HepG2 (cell line): Measurements from ENCODE around the gene QRFP. TPM values are rescaled to one million over a fixed set of nuclear protein-coding genes. Genes with fewer than 3 reads are reported as not detected.

ENCODE experiments used
- ATAC-seq: fragments of 200-7000 bp; cut with Tn5 transposase; 3 replicates; pipeline ENCODE4 v1.9.1; 2020; ENCODE audit warnings: mild to moderate bottlenecking, moderate library complexity
- BruUV-seq: library from RNA; stranded (reverse); fragments of 400-500 nt; replicated peaks from 2 replicates; lab custom pipeline; 2021; lab: Mats Ljungman, UMichigan
- CTCF ChIA-PET: fragments of 300-600 bp; formaldehyde crosslinking; extraction: SDS; loops from one replicate; lab custom pipeline; 2021; ENCODE audit warnings: low total read pairs, inconsistent platforms, low intra/inter-chr PET ratio; lab: Yijun Ruan, JAX
- POLR2A ChIA-PET: fragments of 350-600 bp; sonication (Branson Sonifier 250); formaldehyde crosslinking; loops from one replicate; lab custom pipeline; 2020; ENCODE audit warnings: antibody characterized with exemption, inconsistent platforms; lab: Yijun Ruan, JAX
- DNase-seq: peaks from one replicate; pipeline ENCODE4 v3.0.0-alpha.2; 2015; ENCODE audit warnings: low spot score
- FAIRE-seq: peaks from 3 replicates; lab custom pipeline; 2011; peaks lifted over from hg19 to GRCh38; lab: Jason Lieb, UNC
- H2AFZ ChIP-seq: one replicate; pipeline ENCODE4 v1.6.1; 2011; ENCODE audit warnings: low read length, inconsistent platforms
- H3K27ac ChIP-seq: fragments of 300-600 bp; 3 replicates; pipeline ENCODE4 v1.8.0; 2011; ENCODE audit warnings: mixed run types, mild to moderate bottlenecking, mixed read lengths, low read length, inconsistent platforms; ENCODE audit not compliant: insufficient read depth; ENCODE audit errors: extremely low read length
- H3K27me3 ChIP-seq, 2 experiments: fragments of 200-600 bp in 1 of 2; 2 replicates in 1 of 2; 3 replicates in 1 of 2; pipeline versions ENCODE4 v1.6.0 to v1.8.0; 2011; ENCODE audit warnings: low read length in 2 of 2, mild to moderate bottlenecking in 2 of 2, moderate library complexity in 2 of 2, inconsistent platforms in 1 of 2; ENCODE audit not compliant: insufficient read depth in 2 of 2, control insufficient read depth in 1 of 2
- H3K36me3 ChIP-seq, 2 experiments: fragments of 200-600 bp in 1 of 2; replicated peaks in 1 of 2; 2 replicates in 1 of 2; 3 replicates in 1 of 2; pipeline versions ENCODE4 v1.5.1 to v1.8.0; 2011; ENCODE audit warnings: low read length in 2 of 2, inconsistent platforms in 1 of 2; ENCODE audit not compliant: insufficient read depth in 2 of 2, control insufficient read depth in 1 of 2
- H3K4me1 ChIP-seq: 2 replicates; pipeline ENCODE4 v1.5.1; 2012; ENCODE audit warnings: low read length, inconsistent platforms; ENCODE audit not compliant: insufficient read depth
- H3K4me2 ChIP-seq: 2 replicates; pipeline ENCODE4 v1.6.0; 2011; ENCODE audit warnings: low read depth, low read length, inconsistent platforms
- H3K4me3 ChIP-seq, 3 experiments: fragments of 200-600 bp in 1 of 3; sonication (generic), shearing (Covaris generic) in 1 of 3; replicated peaks in 1 of 3; 2 replicates each; pipeline ENCODE4 v1.5.1; 2011 to 2016; ENCODE audit warnings: low read length in 3 of 3, inconsistent platforms in 2 of 3, low read depth in 2 of 3, mild to moderate bottlenecking in 2 of 3, control low read depth in 1 of 3, mixed read lengths in 1 of 3; ENCODE audit not compliant: insufficient read depth in 1 of 3
- H3K79me2 ChIP-seq: one replicate; pipeline ENCODE4 v1.6.1; 2011; ENCODE audit warnings: low read length, inconsistent platforms; ENCODE audit not compliant: insufficient read depth
- H3K9ac ChIP-seq: 2 replicates; pipeline ENCODE4 v1.6.0; 2011; ENCODE audit warnings: mild to moderate bottlenecking, low read depth, low read length, inconsistent platforms; ENCODE audit not compliant: insufficient read depth
- H3K9me3 ChIP-seq: 2 replicates; pipeline ENCODE4 v1.5.1; 2012; ENCODE audit warnings: mild to moderate bottlenecking, low read length
- H4K20me1 ChIP-seq: 2 replicates; pipeline ENCODE4 v1.6.0; 2011; ENCODE audit warnings: inconsistent platforms, mild to moderate bottlenecking, low read length, moderate library complexity; ENCODE audit not compliant: insufficient read depth
- EZH2 ChIP-seq: conservative IDR thresholded peaks from 2 replicates; pipeline ENCODE4 v1.6.1; 2012; ENCODE audit warnings: mild to moderate bottlenecking, low read depth, low read length, moderate library complexity
- MAFF ChIP-seq: IDR thresholded peaks from 2 replicates; pipeline ENCODE4 v1.6.1; 2011; ENCODE audit warnings: low read depth, low read length, improper control_type of control experiment
- NAIF1 ChIP-seq: sonication (generic); formaldehyde crosslinking; IDR thresholded peaks from 2 replicates; pipeline ENCODE4 v1.5.0; 2020; ENCODE audit warnings: mild to moderate bottlenecking, missing genetic modification reagents, borderline replicate concordance
- ZNF768 ChIP-seq: sonication (generic); formaldehyde crosslinking; IDR thresholded peaks from 2 replicates; pipeline ENCODE4 v1.4.0; 2020; ENCODE audit warnings: missing genetic modification reagents
- ZNF775 ChIP-seq: sonication (generic); formaldehyde crosslinking; IDR thresholded peaks from 2 replicates; pipeline ENCODE4 v1.4.0; 2020; ENCODE audit warnings: missing genetic modification reagents, mild to moderate bottlenecking, moderate library complexity, borderline replicate concordance
- whole genome bisulfite sequencing: methylation state at CpG from one replicate; pipeline ENCODE4 v1.1.6; 2017; ENCODE audit warnings: low lambda C conversion rate; 5-methylcytosine and 5-hydroxymethylcytosine counted together
- in situ Hi-C: cut with HindIII; loops from 2 replicates; pipeline ENCODE4 v1.10.0; 2017; ENCODE audit warnings: low pct_unique_long_range_greater_than_20kb; ENCODE audit not compliant: extremely low pct_ligation_motif_present
- intact Hi-C: fragments of 100-400 bp; cut with micrococcal nuclease; formaldehyde crosslinking; loops from one replicate; pipeline ENCODE4 v1.10.0; 2022; ENCODE audit not compliant: unreplicated experiment
- polyA plus RNA-seq, 8 experiments: library from polyadenylated mRNA; depleted of rRNA in 3 of 8; stranded (reverse) in 7 of 8; unstranded in 1 of 8; fragments of >200 nt; fragmentation: Illumina TruSeq in 4 of 8; extraction: Trizol in 4 of 8; gene quantifications; 2 replicates each; pipeline versions ENCODE4 v1.2.1 to v1.2.3, GENCODE V29; 2011 to 2016; ENCODE audit warnings: low read depth in 4 of 8, missing spikeins in 1 of 8, mixed read lengths in 1 of 8; ENCODE audit not compliant: insufficient read depth in 1 of 8
- total RNA-seq, 5 experiments: library from RNA; depleted of rRNA; stranded (reverse); fragments of >200 nt; fragmentation: Illumina TruSeq; extraction: Trizol; gene quantifications; 2 replicates each; pipeline ENCODE4 v1.2.3, GENCODE V29; 2016; ENCODE audit warnings: low read depth in 1 of 5

QRFP gene
- total and polyA plus RNA-seq, 2 of the 13 experiments (the other 11 are each of a cell fraction or from before 2014, with no cell fraction given): not detected

DNA sequence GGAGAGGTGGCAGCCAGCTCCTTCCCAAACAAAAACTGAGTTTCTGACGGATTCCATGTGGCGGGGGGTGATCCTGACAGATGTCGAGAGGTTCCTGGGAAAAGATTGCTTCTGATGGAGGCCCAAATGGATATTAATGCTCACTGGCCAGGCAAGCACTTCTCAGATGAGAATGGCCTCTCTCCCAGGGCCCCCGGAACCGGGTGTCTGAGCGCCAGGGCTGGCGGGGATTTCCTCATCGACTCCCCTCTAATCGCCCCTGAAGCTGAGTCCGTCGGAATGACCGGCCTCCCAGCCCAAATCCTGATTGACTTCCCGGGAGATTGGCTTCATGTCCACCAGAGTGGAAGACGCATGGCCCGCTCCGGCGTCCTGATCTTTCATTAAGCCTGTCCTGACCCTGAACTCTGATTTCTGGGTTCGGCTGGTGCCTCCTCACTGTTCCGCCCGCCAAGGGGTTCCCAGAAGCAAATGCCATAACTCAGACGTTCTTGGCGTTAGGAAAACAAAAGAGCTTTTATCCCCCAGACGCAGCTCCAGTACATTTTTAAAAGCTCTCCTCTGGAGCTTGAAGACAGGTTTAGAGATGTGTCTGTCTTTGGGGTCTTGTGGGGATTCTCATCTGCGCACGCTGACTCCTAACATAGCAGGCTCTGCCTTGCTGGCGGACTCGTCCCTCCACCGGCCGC lies 24.8 kb upstream of the QRFP start:
- DNase-seq: no peak
- ChIA-PET CTCF (no interaction called here), POLR2A (no interaction called here)
- no peak for FAIRE-seq
- intact Hi-C loops (no loop called here), in situ Hi-C loops (no loop called here)
- 0% methylated on average over 1 of the region's 29 CpGs for WGBS
- Histone ChIP-seq H3K27ac (no peak overlapping the region), H3K9me3 (no peaks in the 10 kb centered on the region), H3K36me3 (no peaks in the 10 kb centered on the region), H3K4me3 (no peak overlapping the region), H4K20me1 (no peaks in the 10 kb centered on the region), H3K4me1 (peaks cover 15% of the 10 kb centered on the region; the same call in 1 of the 2 replicates), H2AFZ (no peak overlapping the region), H3K4me2 (no peak overlapping the region), H3K9ac (no peak overlapping the region), H3K79me2 (no peaks in the 10 kb centered on the region), H3K27me3 (peaks cover 43 to 99% of the 10 kb centered on the region in 2 experiments)
- TF ChIP-seq MAFF: no peak
- TF ChIP-seq EZH2: peak; percentile 70; the same call in 1 of the 2 replicates
- no peak for ATAC-seq
- no TSS peak for BruUV-seq

GRCh38 chr9:130920762-130921299 lies 24.2 kb upstream of the QRFP start:
- TF ChIP-seq NAIF1 (no peak), ZNF775 (CRISPR knock-in tag) (no peak), ZNF768 (CRISPR knock-in tag) (peak; percentile 66; the same call in 1 of the 2 replicates)
- in situ Hi-C loops: no loop called here
- WGBS: 19% methylated on average over 5 of the region's 14 CpGs
- Histone ChIP-seq H2AFZ (no peak overlapping the region), H3K4me2 (no peak overlapping the region), H3K79me2 (no peaks in the 10 kb centered on the region), H3K9ac (no peak overlapping the region), H3K27me3 (peaks cover 47 to 99% of the 10 kb centered on the region in 2 experiments), H3K9me3 (no peaks in the 10 kb centered on the region), H3K27ac (no peak overlapping the region), H4K20me1 (no peaks in the 10 kb centered on the region), H3K4me1 (peaks cover 10% of the 10 kb centered on the region; the same call in 1 of the 2 replicates), H3K4me3 (no peak overlapping the region), H3K36me3 (no peaks in the 10 kb centered on the region)
- no peak for DNase-seq
- ChIA-PET CTCF (no interaction called here), POLR2A (no interaction called here)
- FAIRE-seq: no peak
- ATAC-seq: no peak
- BruUV-seq: no TSS peak
- intact Hi-C loops: no loop called here
